HG03095 (cell line): ENCODE measurements around the gene IGF1.

Source experiments
- ATAC-seq: cut with Tn5 transposase; IDR thresholded peaks from one replicate; pipeline ENCODE4 v1.9.1; 2021; ENCODE audit warnings: moderate library complexity; ENCODE audit not compliant: unreplicated experiment

Gene IGF1

DNA sequence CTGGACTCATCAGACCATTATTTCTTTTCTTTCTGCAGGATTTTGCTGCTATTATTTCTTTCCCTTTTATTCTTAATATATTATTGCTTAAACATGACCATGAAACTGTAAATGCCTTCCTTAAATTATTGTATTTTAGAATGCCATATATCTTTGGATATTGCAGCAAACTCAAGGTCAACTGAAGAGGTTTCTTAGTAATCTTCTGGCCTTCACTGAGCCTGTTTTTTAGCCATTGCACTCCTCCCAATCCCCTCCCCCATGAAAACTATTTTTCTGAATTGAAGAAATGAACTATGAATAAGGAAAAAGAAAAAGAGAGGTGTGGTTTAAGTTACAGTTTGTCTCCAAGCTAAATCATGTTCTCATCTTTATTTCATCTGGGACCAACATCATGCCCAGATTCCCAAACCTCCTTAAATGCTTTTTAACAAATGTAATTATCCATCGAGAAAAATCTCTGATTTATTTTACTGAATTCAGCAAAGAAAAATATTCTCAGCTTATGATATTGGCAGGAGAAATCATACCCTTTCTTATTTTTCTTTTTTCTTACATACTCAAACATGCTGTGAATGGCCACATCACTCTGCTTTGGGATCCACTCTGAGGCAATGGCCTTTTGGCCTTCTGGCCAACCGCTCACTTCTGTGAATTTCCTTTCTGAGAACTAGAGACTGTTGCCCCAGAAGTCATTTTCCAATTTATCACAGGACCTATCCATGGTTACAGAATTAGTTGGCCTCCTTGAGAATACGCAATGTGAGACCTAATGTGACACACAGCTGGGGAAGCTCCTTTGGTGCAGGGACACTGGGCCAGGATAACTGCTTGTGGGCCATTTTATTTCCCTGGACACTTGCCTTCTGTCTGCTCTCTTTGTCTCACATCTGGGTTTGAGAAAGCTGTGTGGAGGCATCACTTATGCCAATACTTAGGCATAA, 50.9 kb downstream of the IGF1 start:
- no peak for ATAC-seq

DNA sequence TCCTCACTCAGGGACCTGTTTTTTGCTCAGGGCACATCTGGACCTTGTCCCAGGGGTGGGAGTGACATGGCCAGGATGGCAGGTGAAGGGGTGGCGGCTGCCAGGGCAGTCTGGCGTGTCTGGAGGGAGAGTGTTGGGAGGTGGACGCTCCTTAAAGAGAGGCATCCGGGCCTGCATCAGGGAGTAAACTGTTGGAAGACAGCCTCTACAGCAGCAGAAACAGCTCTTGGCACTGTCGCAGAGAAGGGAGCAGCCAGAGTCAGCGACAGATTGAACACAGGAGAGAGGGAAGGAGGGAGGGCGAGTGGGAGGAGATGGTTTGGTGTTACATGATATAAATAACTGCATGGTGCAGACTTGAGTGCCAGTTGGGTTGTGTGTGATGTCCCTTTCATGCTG, 52.8 kb downstream of the IGF1 start:
- ATAC-seq, result no peak

DNA sequence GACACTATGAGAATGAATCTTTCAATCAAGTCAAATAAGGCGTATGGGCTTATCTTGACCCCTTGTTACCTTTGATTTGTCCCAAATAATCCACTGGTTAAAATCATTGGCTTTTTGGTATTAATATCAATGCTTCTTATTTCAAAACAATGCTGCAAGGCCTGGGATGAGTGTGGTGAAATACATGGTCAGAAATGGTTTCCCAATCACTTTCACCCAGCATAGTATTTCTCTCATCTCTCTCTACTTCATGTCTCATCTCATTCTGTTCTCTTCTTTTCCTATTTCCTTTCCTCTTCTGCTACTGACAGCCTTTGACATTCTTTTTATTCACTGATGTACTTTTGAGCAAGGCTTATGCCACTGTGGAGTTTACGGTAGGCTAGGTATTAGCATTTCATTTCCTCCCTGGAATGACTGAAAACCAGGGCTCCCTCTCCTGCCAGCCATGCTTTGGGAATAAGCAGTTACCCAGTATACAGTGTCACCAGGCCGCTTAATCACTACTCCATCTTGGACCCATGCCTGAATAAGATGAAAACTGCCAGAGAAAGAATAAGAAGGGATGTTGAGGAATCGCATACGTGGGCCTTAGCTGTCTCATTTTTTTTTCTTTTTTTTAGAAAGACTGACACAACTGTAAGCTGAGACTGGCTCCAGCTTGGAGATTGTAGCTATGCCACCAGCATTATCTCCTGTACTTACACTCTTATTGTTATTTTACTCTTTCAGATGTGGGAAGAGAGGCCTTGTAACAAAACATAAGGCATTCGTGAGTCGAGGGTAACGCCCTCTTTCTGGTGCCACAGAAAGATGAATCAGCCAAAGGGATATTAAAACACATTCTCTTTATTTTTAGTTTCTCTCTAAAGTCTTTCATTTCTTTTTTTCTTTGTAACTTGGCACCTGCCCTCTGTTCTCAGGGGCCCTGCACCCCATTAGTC, 53.5 kb downstream of the IGF1 start:
- ATAC-seq, result no peak

DNA sequence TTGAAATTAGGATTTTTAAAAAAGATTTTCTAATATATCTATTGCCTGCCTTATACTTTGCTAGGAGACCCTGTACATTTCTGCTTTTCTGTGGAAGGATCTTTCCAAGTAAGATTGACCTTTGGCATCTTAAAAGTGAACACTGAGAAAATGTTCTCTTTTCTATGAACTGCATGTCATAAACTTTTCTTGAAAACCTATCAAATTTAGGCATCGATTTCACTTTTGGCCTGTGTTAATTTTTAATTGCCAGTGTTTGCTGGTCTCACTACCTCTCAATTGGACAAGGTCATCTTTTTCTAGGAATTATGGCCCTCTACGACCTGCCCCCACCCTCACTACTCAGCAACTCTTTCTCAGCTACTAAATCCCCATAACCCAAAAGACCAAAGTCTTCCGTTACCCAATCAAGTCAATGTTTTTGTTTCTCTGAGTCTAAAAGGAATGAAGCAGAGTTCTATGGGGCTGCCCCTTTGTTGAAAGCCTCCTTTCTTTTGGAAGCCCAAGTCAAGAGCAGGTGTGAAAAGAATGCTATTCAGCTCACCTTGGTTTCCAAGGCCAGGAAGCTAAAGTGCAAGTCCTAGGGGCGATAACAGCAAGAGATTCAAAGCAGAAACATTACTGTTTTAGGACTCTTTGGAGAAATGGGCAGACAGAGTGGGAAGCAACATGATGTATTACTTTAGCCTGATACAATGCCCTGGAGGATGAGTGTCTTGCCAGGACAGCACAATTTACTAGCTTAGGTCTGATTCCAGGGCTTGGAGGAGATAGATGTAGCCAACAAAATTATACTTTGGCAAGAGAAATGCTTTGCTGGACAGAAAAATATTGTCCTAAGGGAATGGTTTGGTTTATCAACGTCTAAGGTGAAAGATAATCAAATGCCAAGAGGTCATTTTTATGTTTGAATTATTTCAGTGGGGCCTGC, 55.0 kb downstream of the IGF1 start:
- ATAC-seq, result no peak

DNA sequence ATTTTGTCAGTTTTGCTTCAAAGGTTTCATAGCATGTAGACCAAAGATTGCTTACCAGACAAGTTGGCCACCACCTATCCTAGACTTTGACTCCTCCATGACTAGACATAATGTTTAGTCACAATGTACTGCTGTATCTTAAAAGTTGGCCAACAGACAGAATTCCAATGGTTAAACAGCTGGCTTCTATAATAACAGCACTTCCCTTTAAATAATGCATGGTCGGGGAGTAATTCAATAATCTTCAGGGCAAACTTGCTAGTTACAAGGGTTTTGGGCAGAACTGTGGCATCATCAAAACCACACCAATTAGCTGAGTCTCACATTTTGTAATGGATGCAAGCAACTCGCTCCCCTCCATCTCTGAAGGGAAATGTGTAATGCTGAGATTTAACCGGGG, 56.9 kb downstream of the IGF1 start:
- no peak for ATAC-seq

DNA sequence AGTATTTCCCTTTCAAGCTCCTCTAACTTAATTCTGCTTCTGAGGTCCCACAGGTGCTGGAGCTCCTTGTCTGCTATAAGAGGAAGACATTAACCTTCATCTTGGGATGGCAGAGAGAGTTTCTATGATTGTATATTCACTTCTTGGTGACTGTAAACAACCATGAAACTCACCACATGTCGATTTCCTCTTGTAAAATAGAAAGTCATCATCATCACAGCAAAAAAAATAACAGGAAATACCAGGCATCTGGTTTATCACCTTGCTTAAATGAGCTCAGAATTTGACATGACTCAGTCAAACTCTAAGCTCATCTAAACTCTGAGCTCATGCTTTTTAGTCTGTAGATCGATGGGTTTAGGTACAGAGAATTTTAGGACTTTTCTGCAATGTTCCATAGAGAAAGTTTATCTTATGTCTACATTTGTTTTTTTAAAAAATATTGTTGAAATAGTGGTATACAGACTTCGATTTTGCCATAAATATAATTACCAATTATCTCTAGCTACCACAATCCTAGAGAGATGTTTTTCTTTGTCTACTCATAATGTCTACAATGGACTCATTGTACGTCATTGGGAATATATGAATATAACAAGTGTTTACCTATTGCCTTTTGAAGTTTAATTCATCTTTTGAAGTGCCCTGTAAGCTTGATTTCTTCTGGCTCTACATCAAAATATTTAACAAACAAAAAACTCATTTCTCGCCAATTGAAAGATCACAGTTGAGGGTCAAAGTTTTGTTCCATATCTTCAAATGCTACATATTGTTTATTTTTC, 58.4 kb downstream of the IGF1 start:
- no peak for ATAC-seq

DNA sequence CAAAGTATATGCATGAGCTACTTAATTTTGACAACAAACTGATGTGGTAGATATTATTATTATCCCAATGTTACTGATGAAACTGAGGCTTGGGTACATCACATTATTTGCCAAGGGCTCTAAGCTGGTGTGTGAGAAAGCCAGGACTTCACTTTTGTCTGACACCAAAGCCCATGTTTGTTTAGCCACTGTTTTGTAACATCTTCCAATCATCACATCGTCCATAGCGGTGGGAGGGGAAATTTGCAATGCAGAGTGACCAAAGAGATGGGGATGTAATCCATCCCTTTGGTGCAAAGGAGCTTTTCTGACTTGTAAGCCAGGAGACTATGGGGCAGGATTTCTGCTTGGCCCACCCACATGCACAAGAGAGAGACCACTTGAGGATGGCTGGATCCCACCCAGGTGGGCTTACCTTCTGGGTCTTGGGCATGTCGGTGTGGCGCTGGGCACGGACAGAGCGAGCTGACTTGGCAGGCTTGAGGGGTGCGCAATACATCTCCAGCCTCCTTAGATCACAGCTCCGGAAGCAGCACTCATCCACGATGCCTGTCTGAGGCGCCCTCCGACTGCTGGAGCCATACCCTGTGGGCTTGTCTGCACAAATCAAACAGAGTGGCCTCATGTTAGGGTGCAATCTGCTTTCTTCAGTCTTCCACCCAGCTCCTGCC, 61.1 kb downstream of the IGF1 start:
- ATAC-seq, result no peak

DNA sequence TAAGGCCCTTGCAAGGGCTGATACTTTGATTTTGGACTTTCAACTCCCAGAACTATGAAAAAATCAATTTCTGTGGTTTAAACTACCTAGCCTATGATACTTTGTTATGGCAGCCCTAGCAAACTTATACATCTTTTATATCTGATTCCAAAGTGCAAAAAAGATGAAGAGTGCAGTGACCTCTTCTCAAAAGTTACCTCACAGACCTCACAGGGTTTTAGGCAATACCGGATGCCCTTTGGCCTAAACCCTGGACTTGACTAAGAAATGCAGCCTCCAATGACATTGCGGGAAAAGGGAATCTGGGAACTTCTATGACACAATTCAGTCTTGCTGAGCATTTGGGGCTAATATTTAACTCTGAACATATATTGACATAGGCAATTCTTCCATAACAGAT, 63.3 kb downstream of the IGF1 start:
- no peak for ATAC-seq

DNA sequence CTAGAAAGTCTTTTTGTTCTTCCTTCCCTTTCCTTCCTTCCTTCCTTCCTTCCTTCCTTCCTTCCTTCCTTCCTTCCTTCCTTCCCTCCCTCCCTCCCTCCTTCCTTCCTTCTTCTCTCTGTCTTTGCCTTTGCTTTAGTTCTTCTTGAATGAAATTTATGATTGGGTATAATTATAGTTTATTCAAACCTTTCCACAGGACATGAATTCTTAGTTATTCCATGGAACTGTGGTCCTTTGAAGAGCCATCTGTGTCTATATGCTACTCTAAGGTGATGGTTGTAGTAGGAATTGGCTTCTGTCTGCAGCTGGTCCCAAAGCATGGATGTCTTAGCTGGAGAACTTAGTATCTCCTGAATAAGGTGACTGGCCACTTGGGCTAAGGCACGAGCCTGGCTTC, 64.8 kb downstream of the IGF1 start:
- no peak for ATAC-seq

DNA sequence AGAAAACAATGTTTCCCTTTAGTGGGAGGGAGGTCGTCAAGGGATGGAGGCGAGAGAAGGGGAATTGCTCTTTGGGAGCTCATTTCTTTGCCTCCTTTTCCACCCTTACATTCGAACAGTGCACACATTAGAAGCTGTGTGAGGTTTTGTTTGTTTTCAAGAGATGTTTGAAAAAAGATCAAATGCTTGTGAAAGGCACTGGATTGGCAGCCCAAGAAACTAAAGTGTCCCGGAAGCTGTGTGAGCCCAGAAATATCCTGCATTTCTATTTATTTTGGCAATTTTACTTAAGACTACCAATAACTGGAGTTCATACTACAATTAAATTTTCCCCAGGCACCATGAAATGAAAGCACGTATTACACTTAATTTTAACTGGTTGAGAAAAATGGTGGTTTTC, 67.0 kb downstream of the IGF1 start:
- no peak for ATAC-seq

DNA sequence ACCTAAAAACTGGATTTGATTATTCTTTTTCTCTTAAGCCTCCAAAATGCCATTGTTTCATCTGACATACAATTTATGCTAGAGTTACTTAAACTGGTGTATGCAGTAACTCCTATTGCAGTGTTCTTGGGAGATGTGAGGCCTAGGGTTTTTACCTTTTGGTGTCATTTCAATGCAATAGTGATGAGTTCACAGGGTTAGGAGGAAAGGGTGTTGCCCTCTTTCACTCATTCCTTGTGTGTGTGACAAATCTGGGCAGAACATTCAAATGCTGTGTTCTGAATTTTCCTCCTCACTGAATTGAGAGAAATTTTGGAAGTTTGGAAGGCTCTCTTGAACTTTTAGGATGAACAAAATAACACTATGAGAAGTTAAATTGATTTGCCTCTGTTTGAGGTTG, 69.9 kb downstream of the IGF1 start:
- ATAC-seq, result no peak

DNA sequence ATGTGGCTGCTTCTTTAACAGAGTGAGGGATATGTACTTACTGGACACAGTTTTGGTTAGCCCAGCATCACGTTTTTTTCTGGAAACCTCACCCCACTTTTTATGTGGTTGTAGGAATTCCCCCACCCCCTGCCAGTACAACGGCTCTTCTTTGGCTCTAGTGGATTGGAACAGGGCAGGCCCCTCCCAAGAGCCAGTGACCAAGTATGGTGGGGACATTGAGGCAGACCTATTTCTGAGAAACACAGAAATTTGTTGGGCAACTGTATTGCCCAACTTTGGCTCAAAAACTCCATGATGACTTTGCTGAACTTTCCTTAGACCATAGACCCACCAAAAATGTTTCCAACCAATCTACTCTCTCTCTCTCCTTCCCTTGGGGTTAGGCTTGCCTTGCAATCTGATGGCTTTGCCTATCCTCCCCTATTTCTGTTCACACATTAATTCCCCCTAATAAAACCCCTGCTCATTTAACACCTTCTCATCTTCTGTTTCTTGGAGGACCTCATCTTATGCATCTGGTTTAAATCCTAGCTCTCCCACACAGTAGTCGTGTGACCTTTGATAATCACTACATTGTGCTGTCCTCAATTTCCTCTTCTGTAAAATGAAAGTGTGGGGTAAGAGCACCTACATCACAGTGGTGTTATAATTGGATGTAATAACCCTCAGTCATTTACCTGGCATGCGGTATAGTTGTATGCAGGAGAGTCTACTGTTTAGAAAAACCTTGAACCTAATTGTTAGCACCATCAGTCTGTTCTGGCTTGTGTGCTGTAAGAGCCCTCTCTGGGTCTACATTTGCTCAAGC, 71.7 kb downstream of the IGF1 start:
- ATAC-seq, result no peak

DNA sequence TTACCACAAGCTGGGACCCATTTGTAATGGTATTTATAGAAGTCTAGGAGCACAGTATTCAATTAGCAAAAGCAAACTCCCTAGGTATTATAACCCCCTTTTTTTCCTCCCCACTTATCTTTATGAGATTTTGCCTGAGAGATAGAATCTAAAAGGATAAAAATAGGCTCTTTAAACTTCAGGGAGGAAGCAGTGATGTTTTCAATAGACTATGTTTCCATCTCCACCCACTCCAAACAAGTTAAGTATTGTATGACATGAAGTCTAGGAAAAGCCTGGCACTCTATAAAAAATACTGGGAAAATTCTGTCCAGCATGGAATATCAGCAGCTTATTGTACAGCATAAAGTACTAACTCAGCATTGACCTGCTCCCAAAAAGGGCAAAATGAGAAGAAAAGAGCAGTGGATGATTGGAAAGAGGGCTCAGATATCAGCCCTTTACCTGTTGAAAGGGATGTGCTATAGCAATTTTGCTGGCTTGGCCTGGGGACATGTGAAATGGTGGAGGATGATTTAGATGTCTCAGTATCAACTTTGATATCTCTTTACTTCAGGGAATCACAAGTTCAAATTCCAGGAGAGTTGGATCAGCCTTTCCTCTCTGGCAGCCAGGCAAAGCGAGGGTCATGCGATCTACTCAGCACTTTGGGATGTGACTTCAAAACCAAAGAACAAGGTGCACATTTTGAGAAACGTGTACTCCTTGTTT, 72.4 kb downstream of the IGF1 start:
- no peak for ATAC-seq

DNA sequence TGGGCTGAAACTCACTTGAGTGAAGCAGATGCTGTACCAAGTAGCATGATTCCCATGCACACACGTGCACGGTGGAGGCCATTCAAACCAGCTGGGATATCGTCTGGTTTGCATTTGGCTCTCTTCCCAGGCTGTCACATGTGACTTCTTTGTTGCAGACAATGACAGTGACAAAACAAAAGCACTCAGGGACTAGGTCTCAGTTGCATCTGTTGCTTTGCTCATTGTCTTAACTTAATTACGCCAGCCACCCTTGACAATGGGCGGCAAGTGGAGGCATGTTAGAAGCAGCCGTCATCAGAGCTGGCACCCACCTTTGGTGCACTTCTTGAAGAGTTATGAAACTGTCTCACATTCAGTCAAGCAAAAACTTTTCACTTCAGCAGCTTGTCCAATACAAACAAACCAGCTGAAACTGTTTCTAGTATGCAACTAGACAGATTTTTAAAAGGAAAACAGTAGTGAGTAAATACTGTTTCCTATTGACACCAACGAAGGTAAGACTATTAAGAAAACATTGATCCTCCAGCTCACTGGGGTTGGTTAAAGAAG, 74.3 kb downstream of the IGF1 start:
- no peak for ATAC-seq

DNA sequence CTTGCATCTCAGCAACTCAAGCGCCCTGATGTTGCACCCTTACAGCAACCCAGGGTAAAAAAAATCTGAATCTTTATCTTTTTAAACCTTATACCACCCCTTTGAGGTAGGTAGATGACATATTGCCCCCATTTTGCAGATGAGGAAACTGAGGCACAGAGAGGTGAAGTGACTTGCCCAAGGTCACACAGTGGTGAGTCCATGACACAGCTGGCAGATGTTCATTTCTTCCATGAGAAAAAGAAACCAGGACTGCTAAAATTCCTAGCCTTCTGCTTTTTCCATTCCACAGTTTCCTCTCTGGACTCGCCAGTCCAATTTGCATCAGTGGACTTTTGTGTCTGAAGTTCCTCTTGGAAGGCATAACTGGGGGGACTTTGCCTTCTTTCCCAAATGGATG, 79.3 kb downstream of the IGF1 start:
- ATAC-seq, result no peak

DNA sequence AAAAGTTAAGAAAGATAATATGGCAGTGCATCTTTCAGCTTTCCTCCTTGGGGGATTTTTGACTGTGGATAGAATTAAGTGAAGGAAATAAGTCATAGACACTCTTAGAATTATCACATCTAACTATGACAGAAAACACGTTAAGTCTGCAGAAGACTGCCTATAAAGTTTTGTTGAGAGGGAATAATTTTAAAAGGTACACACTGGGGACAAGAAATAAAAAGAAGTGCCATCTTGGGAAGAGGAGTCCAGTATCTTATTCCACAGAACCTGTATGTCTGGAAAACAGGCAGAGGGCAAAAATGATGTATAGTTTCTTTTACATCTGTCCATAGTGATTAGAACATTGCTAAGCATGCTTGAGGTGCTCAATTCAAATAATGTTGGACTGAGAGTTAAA, 80.7 kb downstream of the IGF1 start:
- no peak for ATAC-seq

DNA sequence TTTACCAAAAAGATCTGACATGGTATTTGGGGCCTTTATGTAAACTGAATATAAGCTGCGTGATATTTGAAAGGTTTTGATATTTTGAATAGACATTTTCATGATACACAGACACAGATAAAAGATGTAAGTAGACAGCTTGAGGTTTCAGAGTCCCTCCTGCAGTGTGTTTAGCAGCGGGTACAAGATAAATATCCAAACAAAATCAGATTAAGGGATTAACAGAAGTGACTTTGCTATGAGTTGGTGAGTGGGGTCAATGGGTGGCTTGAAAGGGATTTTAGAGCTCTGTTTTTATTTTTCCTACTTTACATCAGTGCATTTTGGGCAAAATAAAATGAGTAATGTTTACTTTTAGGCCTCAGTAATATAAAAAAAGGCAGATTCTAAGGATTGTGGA, 84.1 kb downstream of the IGF1 start:
- no peak for ATAC-seq

DNA sequence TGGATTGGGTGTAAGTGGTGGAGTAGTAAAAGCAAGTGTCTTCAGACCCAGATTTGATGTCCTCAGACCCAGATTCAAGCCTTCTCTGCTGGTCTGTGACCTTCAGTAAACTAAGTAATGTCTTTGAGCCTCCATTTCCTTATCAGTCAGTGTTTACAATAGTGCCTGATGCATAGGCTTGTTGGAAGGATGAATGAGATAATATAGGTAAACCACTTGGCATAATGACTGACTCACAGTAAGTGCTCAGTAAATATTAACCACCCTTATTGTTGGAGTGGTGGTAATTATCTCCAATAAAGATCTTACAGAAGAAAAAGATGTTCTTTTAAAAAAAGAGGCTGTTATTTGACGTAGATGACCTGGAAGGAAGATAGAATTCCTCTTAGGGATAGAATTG, 86.2 kb downstream of the IGF1 start:
- no peak for ATAC-seq
